ENCODE measurements around the gene OR8B3.

OR8B3 gene

DNA sequence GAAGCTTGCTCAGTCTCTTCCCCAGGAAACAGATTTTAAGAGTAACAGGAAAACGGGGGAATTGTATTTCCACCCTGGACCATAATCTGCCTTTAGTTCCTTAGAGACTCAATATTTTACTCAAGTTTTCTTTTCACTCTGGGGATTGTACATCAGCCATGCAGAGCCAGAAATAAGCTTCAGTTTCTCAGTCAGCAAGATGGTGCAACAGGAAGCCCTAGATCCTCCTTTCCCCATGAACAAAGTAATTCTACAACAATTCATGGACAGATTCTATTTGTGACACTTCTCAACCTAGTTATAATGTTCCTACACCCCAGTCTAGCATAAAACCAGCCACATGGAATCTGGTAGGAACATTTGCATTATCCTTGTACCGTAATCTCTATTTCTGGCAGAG, 39.3 kb downstream of the OR8B3 start:
- DNase-seq: no peak

DNA sequence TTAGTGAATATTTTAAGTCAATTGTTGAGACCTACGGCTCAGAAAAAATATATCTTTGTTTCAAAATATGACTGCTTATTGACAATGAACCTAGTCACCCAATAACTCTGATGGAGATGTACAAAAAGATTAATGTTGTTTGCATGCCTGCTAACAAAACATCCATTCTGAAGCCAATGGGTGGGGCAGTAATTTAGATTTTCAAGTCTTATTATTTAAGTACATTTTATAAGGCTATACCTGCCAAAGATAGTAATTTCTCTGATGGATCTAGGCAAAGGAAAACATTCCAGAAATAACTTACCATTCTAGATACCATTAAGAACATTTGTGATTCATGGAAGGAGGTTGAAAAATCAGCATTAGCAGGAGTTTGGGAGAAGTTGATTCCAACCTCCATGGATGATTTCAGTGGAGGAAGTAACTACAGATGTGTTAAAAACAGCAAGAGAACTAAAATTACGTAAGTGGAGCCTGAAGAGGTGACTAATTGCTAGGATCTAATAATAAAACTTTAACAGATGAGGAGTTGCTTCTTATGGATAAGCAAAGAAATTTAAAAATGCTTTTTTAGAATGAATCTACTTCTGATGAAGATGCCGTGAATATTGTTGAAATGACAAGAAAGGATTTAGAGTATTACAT, 52.4 kb downstream of the OR8B3 start:
- DNase-seq: no peak

Data from fibroblast of skin of scalp (primary cell).